K562 (cell line): ENCODE data around the gene STARD13.

Experiments
- CEBPB ChIP-seq: fragments of 450-650 bp; IDR thresholded peaks from 2 replicates; pipeline ENCODE4 v1.6.1; 2016; ENCODE audit warnings: missing genetic modification characterization, missing compliant biosample characterization
- ETV5 ChIP-seq: sonication (generic); formaldehyde crosslinking; IDR thresholded peaks from 2 replicates; pipeline ENCODE4 v1.4.0; 2020; ENCODE audit warnings: low read depth, mild to moderate bottlenecking, missing genetic modification reagents
- FOXM1 ChIP-seq, 2 experiments: fragments of 450-650 bp in 1 of 2; sonication (generic) in 1 of 2; formaldehyde crosslinking in 1 of 2; IDR thresholded peaks; 2 replicates each; pipeline versions ENCODE4 v1.6.1 to v1.9.0; 2017 to 2022; ENCODE audit warnings: low read depth in 2 of 2, mild to moderate bottlenecking in 2 of 2, missing genetic modification reagents in 1 of 2, moderate library complexity in 1 of 2
- JUND ChIP-seq, 2 experiments: IDR thresholded peaks; 2 replicates in 1 of 2; 3 replicates in 1 of 2; pipeline ENCODE4 v1.6.1; 2011; ENCODE audit warnings: borderline replicate concordance in 2 of 2, low read depth in 2 of 2, low read length in 2 of 2, improper control_type of control experiment in 1 of 2, missing biosample characterization in 1 of 2, missing genetic modification characterization in 1 of 2, missing genetic modification reagents in 1 of 2
- KLF10 ChIP-seq: fragments of 250-450 bp; sonication (Bioruptor Pico); IDR thresholded peaks from 2 replicates; pipeline ENCODE4 v1.6.1; 2021; ENCODE audit warnings: matching md5 sums
- RBM14 ChIP-seq: fragments of 200-400 bp; formaldehyde crosslinking; IDR thresholded peaks from 2 replicates; pipeline ENCODE4 v1.6.1; 2018; ENCODE audit warnings: low read depth, mild to moderate bottlenecking, low read length, moderate library complexity, borderline replicate concordance; ENCODE audit not compliant: insufficient read depth
- RUNX1 ChIP-seq: sonication (generic); IDR thresholded peaks from 2 replicates; pipeline ENCODE4 v1.6.1; 2016; ENCODE audit warnings: antibody characterized with exemption, low read depth
- SMAD1 ChIP-seq: fragments of 150-350 bp; IDR thresholded peaks from 2 replicates; pipeline ENCODE4 v1.6.1; 2014; ENCODE audit warnings: low read length, low read depth; ENCODE audit not compliant: partially characterized antibody
- TAF15 ChIP-seq: fragments of 200-400 bp; formaldehyde crosslinking; IDR thresholded peaks from 2 replicates; pipeline ENCODE4 v1.6.1; 2017; ENCODE audit warnings: mild to moderate bottlenecking, low read depth, low read length, moderate library complexity
- THRAP3 ChIP-seq: fragments of 450-650 bp; IDR thresholded peaks from 2 replicates; pipeline ENCODE4 v1.6.1; 2016; ENCODE audit warnings: mild to moderate bottlenecking, inconsistent platforms, borderline replicate concordance
- ZEB2 ChIP-seq: fragments of 450-650 bp; IDR thresholded peaks from 2 replicates; pipeline ENCODE4 v1.6.1; 2016
- TF ChIP-seq, protein P1 (sequence below): fragments of 250-450 bp; sonication (Bioruptor Pico); IDR thresholded peaks from 2 replicates; pipeline ENCODE4 v1.9.0; 2021; ENCODE audit warnings: mild to moderate bottlenecking, inconsistent platforms

DNA sequence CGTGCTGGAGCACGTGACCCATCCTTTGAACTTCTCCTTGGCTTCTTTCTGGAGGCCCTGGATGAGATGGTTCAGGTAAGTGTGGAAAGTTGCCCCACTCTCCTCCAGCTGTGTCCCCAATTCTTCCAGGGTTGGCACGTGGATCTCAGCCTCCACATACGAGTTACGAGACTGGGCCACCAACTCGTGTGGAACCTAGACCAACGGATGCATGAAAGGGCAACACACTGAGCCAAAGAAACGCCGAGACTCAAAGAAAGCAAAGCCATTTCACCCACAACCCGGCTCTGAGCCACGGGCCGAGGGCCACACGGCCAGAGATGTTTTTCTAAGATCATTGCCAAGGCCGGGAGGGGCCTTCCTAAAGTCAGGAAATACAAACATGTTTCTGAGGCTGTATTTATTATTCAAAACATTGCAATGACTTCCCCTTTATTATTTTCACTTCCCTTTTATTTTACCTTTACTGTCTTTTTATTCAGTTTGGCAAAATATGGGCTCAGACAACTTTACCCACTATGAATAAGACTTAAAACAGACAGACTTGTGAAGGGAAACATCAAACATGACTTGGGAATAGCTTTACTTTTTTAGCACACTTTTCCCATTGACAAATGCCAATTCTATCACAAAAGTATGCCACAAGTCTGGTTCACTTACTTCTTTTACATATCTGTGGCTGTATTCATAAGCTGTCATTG, 174.7 kb downstream of the STARD13 start:
- TF ChIP-seq FOXM1 (IDR thresholded peaks at IDR 0.05; ENCODE audit: low read depth) (no peak), FOXM1 (CRISPR knock-in tag; IDR thresholded peaks at IDR 0.05; ENCODE audit: low read depth) (no peak), ETV5 (CRISPR knock-in tag) (no peak), RUNX1 (no peak), THRAP3 (no peak), KLF10 (no peak), SMAD1 (no peak), JUND (IDR thresholded peaks at IDR 0.05; ENCODE audit: borderline replicate concordance, low read depth, low read length) (no peak), JUND (tag; IDR thresholded peaks at IDR 0.05; ENCODE audit: borderline replicate concordance, low read depth, low read length) (no peak), TAF15 (no peak), ZEB2 (no peak), CEBPB (no peak), RBM14 (no peak)
- TF ChIP-seq, protein P1, sequence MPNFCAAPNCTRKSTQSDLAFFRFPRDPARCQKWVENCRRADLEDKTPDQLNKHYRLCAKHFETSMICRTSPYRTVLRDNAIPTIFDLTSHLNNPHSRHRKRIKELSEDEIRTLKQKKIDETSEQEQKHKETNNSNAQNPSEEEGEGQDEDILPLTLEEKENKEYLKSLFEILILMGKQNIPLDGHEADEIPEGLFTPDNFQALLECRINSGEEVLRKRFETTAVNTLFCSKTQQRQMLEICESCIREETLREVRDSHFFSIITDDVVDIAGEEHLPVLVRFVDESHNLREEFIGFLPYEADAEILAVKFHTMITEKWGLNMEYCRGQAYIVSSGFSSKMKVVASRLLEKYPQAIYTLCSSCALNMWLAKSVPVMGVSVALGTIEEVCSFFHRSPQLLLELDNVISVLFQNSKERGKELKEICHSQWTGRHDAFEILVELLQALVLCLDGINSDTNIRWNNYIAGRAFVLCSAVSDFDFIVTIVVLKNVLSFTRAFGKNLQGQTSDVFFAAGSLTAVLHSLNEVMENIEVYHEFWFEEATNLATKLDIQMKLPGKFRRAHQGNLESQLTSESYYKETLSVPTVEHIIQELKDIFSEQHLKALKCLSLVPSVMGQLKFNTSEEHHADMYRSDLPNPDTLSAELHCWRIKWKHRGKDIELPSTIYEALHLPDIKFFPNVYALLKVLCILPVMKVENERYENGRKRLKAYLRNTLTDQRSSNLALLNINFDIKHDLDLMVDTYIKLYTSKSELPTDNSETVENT (CRISPR knock-in tag) = no peak
